Panc1 (cell line): ENCODE measurements around the gene ITPR2. TPM values are rescaled to one million over a fixed set of nuclear protein-coding genes. Genes with fewer than 3 reads are reported as not detected.

Experiments
- ATAC-seq: fragments of 200-7000 bp; cut with Tn5 transposase; 2 replicates; pipeline ENCODE4 v1.9.1; 2020; ENCODE audit warnings: mild to moderate bottlenecking, moderate library complexity
- BruUV-seq: library from RNA; stranded (reverse); fragments of 400-500 nt; replicated peaks from 2 replicates; lab custom pipeline; 2021; lab: Mats Ljungman, UMichigan
- CTCF ChIA-PET: fragments of 300-600 bp; sonication (Branson Sonifier 250); formaldehyde crosslinking; loops from one replicate; lab custom pipeline; 2022; ENCODE audit warnings: antibody characterized with exemption; lab: Charles Lee
- POLR2A ChIA-PET: fragments of 300-600 bp; sonication (Branson Sonifier 250); formaldehyde crosslinking; loops from one replicate; lab custom pipeline; 2022; ENCODE audit warnings: antibody characterized with exemption; lab: Charles Lee
- DNase-seq: peaks from one replicate; pipeline ENCODE4 v3.0.0-alpha.2; 2010; ENCODE audit warnings: low read depth, low spot score
- H3K27ac ChIP-seq: 2 replicates; pipeline ENCODE4 v1.5.1; 2011; ENCODE audit warnings: mild to moderate bottlenecking, low read length, inconsistent platforms
- H3K27me3 ChIP-seq: fragments of 200-500 bp; sonication (Bioruptor generic); 2 replicates; pipeline ENCODE4 v1.6.0; 2014; ENCODE audit warnings: low read length, inconsistent platforms; ENCODE audit not compliant: control insufficient read depth, insufficient read depth
- H3K36me3 ChIP-seq: fragments of 200-500 bp; sonication (Bioruptor generic); 2 replicates; pipeline ENCODE4 v1.5.1; 2014; ENCODE audit warnings: inconsistent platforms, mild to moderate bottlenecking, low read length, moderate library complexity; ENCODE audit not compliant: control insufficient read depth, insufficient read depth
- H3K4me1 ChIP-seq: 2 replicates; pipeline ENCODE4 v1.5.1; 2011; ENCODE audit warnings: inconsistent platforms, mild to moderate bottlenecking, low read length, moderate library complexity; ENCODE audit not compliant: control insufficient read depth, insufficient read depth
- H3K4me3 ChIP-seq, 2 experiments: 2 replicates each; pipeline ENCODE4 v1.5.1; 2011 to 2012; ENCODE audit warnings: low read depth in 2 of 2, low read length in 2 of 2, mild to moderate bottlenecking in 2 of 2, inconsistent platforms in 1 of 2, moderate library complexity in 1 of 2
- H3K9me3 ChIP-seq: fragments of 200-500 bp; sonication (Bioruptor generic); 2 replicates; pipeline ENCODE4 v1.5.1; 2014; ENCODE audit warnings: low read depth, mild to moderate bottlenecking, inconsistent platforms, low read length, moderate library complexity; ENCODE audit not compliant: control insufficient read depth, insufficient read depth
- POLR2AphosphoS5 ChIP-seq: IDR thresholded peaks from 2 replicates; pipeline ENCODE4 v1.6.1; 2012; ENCODE audit warnings: mild to moderate bottlenecking, low read depth, low read length, moderate library complexity
- SIN3A ChIP-seq: IDR thresholded peaks from 2 replicates; pipeline ENCODE4 v1.6.1; 2012; ENCODE audit warnings: low read depth, mild to moderate bottlenecking, low read length, moderate library complexity, borderline replicate concordance; ENCODE audit not compliant: insufficient read depth
- TCF7L2 ChIP-seq: IDR thresholded peaks from 2 replicates; pipeline ENCODE4 v1.6.1; 2011; ENCODE audit warnings: mild to moderate bottlenecking, low read depth, low read length, inconsistent platforms
- in situ Hi-C: cut with HindIII; loops from 2 replicates; pipeline ENCODE4 v1.10.0; 2016; ENCODE audit warnings: low sequenced_read_pairs, low pct_unique_long_range_greater_than_20kb
- intact Hi-C: fragments of 100-400 bp; cut with micrococcal nuclease; formaldehyde crosslinking; loops from one replicate; pipeline ENCODE4 v1.10.0; 2022; ENCODE audit not compliant: unreplicated experiment
- total RNA-seq: library from RNA; stranded (reverse); gene quantifications from one replicate; pipeline ENCODE4 v1.2.1, GENCODE V29; 2021; ENCODE audit not compliant: unreplicated experiment
- TF ChIP-seq, protein P1 (sequence below), 2 experiments: IDR thresholded peaks; 2 replicates each; pipeline ENCODE4 v1.6.1; 2011 to 2012; ENCODE audit warnings: low read depth in 2 of 2, control low read depth in 1 of 2, low read length in 1 of 2, mild to moderate bottlenecking in 1 of 2, moderate library complexity in 1 of 2; ENCODE audit not compliant: insufficient read depth in 1 of 2
- TF ChIP-seq, protein P2 (sequence below): fragments of 450-650 bp; IDR thresholded peaks from 2 replicates; pipeline ENCODE4 v1.5.1; 2017; ENCODE audit warnings: mild to moderate bottlenecking

Gene ITPR2
- total RNA-seq, 1 experiment from 2014 or later, result 41.8 TPM

DNA sequence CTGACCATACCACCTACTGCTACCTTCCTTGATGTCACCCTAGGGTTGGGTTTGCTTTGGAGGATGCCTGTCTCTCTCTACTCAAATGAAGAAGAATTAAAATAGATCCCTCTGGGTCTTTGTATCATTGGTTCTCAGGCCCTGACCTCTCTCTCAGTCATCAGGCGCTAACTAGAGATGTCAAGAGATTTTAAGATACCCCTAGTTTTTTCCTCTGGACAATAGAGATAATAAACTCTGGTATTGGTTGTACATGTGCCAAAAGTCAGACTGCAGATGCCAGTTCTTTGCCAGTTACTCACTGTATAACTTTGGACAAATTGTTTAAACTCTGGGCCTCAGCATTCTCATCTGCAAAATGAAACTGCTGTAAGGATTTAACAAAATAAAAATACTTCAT lies 31.5 kb downstream of the ITPR2 start:
- H3K9me3 ChIP-seq, result no peaks in the 10 kb centered on the region
- CTCF ChIA-PET, result no interaction called here
- intact Hi-C loops (no loop called here), in situ Hi-C loops (no loop called here)
- DNase-seq, result no peak
- H3K36me3 ChIP-seq, result no peaks in the 10 kb centered on the region
- no TSS peak for BruUV-seq
- H3K4me3 ChIP-seq, result no peak overlapping the region
- no peaks in the 10 kb centered on the region for H3K27me3 ChIP-seq
- no peak for TF ChIP-seq SIN3A
- TF ChIP-seq, protein P1, sequence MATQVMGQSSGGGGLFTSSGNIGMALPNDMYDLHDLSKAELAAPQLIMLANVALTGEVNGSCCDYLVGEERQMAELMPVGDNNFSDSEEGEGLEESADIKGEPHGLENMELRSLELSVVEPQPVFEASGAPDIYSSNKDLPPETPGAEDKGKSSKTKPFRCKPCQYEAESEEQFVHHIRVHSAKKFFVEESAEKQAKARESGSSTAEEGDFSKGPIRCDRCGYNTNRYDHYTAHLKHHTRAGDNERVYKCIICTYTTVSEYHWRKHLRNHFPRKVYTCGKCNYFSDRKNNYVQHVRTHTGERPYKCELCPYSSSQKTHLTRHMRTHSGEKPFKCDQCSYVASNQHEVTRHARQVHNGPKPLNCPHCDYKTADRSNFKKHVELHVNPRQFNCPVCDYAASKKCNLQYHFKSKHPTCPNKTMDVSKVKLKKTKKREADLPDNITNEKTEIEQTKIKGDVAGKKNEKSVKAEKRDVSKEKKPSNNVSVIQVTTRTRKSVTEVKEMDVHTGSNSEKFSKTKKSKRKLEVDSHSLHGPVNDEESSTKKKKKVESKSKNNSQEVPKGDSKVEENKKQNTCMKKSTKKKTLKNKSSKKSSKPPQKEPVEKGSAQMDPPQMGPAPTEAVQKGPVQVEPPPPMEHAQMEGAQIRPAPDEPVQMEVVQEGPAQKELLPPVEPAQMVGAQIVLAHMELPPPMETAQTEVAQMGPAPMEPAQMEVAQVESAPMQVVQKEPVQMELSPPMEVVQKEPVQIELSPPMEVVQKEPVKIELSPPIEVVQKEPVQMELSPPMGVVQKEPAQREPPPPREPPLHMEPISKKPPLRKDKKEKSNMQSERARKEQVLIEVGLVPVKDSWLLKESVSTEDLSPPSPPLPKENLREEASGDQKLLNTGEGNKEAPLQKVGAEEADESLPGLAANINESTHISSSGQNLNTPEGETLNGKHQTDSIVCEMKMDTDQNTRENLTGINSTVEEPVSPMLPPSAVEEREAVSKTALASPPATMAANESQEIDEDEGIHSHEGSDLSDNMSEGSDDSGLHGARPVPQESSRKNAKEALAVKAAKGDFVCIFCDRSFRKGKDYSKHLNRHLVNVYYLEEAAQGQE (IDR thresholded peaks at IDR 0.05; ENCODE audit: insufficient read depth in 1 of 2, low read depth in 2 of 2, low read length in 1 of 2), result no peak
- no peak for TF ChIP-seq TCF7L2
- TF ChIP-seq, protein P2, sequence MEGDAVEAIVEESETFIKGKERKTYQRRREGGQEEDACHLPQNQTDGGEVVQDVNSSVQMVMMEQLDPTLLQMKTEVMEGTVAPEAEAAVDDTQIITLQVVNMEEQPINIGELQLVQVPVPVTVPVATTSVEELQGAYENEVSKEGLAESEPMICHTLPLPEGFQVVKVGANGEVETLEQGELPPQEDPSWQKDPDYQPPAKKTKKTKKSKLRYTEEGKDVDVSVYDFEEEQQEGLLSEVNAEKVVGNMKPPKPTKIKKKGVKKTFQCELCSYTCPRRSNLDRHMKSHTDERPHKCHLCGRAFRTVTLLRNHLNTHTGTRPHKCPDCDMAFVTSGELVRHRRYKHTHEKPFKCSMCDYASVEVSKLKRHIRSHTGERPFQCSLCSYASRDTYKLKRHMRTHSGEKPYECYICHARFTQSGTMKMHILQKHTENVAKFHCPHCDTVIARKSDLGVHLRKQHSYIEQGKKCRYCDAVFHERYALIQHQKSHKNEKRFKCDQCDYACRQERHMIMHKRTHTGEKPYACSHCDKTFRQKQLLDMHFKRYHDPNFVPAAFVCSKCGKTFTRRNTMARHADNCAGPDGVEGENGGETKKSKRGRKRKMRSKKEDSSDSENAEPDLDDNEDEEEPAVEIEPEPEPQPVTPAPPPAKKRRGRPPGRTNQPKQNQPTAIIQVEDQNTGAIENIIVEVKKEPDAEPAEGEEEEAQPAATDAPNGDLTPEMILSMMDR, result no peak
- no peak for TF ChIP-seq POLR2AphosphoS5
- POLR2A ChIA-PET, result interaction anchor here (0.6 kb wide), 2 partner anchors 42 to 505 kb away, joined by 3 to 8 read pairs; no protein-coding TSS in a partner anchor
- ATAC-seq, result no peak
- no peak overlapping the region for H3K27ac ChIP-seq
- H3K4me1 ChIP-seq, result peaks cover 6% of the 10 kb centered on the region

DNA sequence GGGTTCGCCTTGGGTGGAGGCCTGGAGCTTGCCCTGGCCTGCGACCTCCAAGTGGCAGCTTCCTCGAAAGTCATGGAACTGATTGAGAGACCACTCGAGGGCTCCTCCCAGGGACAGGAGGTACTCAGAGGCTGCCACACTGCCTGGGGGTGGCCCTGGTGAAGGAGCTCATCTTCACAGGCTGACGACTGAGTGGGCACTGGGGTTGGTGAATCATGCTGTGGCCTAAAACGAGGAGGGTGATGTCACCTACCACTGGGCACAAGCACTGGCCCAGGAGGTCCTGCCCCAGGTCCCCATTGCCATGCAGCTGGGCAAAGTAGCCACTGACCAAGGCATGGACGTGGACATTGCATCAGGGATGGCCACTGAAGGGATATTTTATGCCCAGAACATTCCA lies 32.1 kb downstream of the ITPR2 start:
- ATAC-seq, result no peak
- no peak overlapping the region for H3K27ac ChIP-seq
- peaks cover 6% of the 10 kb centered on the region for H3K4me1 ChIP-seq
- ChIA-PET POLR2A (no interaction called here), CTCF (no interaction called here)
- H3K36me3 ChIP-seq, result no peaks in the 10 kb centered on the region
- in situ Hi-C loops, result no loop called here
- no peak for TF ChIP-seq TCF7L2
- TF ChIP-seq, protein P2, result no peak
- TF ChIP-seq SIN3A, result no peak
- no peak for TF ChIP-seq POLR2AphosphoS5
- TF ChIP-seq, protein P1 (IDR thresholded peaks at IDR 0.05; ENCODE audit: insufficient read depth in 1 of 2, low read depth in 2 of 2, low read length in 1 of 2), result no peak
- no peak overlapping the region for H3K4me3 ChIP-seq
- H3K9me3 ChIP-seq, result no peaks in the 10 kb centered on the region
- DNase-seq, result no peak
- H3K27me3 ChIP-seq, result no peaks in the 10 kb centered on the region
- BruUV-seq, result no TSS peak
- intact Hi-C loops, result no loop called here
